Left lung (tissue), 10 donors: ENCODE measurements around the gene DPY30. TPM values are rescaled to one million over a fixed set of nuclear protein-coding genes. Genes with fewer than 3 reads are reported as not detected.

Experiments
- ATAC-seq: fragments of 200-7000 bp; cut with Tn5 transposase; one replicate; pipeline ENCODE4 v1.9.1; 2020; ENCODE audit warnings: moderate library complexity
- DNase-seq, 4 donors: peaks; one replicate each; pipeline ENCODE4 v3.0.0-alpha.2; 2013 to 2020
- H3K27ac ChIP-seq, 2 donors: fragments of 200-600 bp; sonication (generic) in 1 of 2; one replicate each; pipeline versions ENCODE4 v1.5.0 to v1.8.0; 2020 to 2021
- H3K27me3 ChIP-seq, 2 donors: fragments of 200-600 bp; sonication (generic) in 1 of 2; one replicate each; pipeline versions ENCODE4 v1.5.0 to v1.8.0; 2020 to 2021
- H3K36me3 ChIP-seq, 2 donors: fragments of 200-600 bp; sonication (generic) in 1 of 2; one replicate each; pipeline versions ENCODE4 v1.5.0 to v1.8.0; 2020 to 2021
- H3K4me1 ChIP-seq, 2 donors: fragments of 200-600 bp; one replicate each; pipeline ENCODE4 v1.8.0; 2021
- H3K4me3 ChIP-seq, 2 donors: fragments of 200-600 bp; sonication (generic) in 1 of 2; one replicate each; pipeline versions ENCODE4 v1.5.0 to v1.8.0; 2020 to 2021; ENCODE audit warnings: mild to moderate bottlenecking in 1 of 2
- H3K9me3 ChIP-seq, 2 donors: fragments of 200-600 bp; sonication (generic) in 1 of 2; one replicate each; pipeline versions ENCODE4 v1.5.0 to v1.8.0; 2020 to 2021
- intact Hi-C, 2 donors: fragments of 100-400 bp; cut with DNase I; formaldehyde crosslinking; loops; one replicate each; pipeline versions ENCODE4 v1.11.2 to v1.14.2; 2022
- polyA plus RNA-seq, 6 donors: library from polyadenylated mRNA; unstranded; fragments of 120-200 nt; gene quantifications; one replicate each; pipeline ENCODE4 v1.2.1, GENCODE V29; 2013; ENCODE audit not compliant: insufficient read length in 6 of 6
- total RNA-seq, 2 donors: library from RNA; stranded (reverse); fragmentation: NEBNext Ultra II Directional; extraction: Animal tissue kit (Norgen Biotek cat#: 25700); gene quantifications; one replicate each; pipeline ENCODE4 v1.2.1, GENCODE V29; 2021
- TF ChIP-seq, protein P1 (sequence below), 2 donors: fragments of 200-600 bp; sonication (generic) in 1 of 2; IDR thresholded peaks; one replicate each; pipeline versions ENCODE4 v1.5.0 to v1.8.0; 2021; ENCODE audit warnings: antibody characterized with exemption in 2 of 2
- donor health status: DM: no; HTN: yes; CAD: no.
- donor health status: DM: no; HTN: no; CAD: no.

DPY30 gene
- total and polyA plus RNA-seq, 8 donors, result 58.0 to 87.9 (median 73.4) TPM

DNA sequence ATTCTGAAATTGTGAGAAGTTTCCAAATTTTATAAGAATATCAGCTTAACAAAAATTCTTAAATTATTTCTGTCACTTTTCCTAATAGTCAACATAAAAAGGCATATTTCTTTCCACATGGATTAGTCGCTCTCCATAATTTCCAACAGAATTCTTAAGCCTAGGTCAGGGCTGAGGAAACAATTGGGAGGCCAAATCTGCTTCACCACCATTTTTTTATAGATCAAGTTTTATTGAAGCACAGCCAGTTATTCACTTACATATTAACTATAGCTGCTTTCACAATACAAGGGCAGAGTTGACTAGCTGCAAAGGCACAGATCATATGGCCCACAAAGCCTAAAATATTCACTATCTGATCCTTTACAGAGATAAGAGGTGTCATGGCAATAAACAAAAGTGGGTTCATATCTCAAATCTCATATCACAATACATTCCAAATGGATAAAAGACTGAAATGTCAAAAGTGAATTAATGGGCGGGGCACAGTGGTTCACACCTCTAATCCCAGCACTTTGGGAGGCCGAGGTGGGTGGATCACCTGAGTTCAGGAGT is 47.5 kb downstream of the DPY30 start:
- Histone ChIP-seq H3K4me1 (peaks cover 0 to 10% of the 10 kb centered on the region in 2 donors), H3K4me3 (no peak overlapping the region), H3K9me3 (no peaks in the 10 kb centered on the region), H3K27me3 (no peaks in the 10 kb centered on the region), H3K36me3 (no peaks in the 10 kb centered on the region), H3K27ac (no peak overlapping the region)
- TF ChIP-seq, protein P1, sequence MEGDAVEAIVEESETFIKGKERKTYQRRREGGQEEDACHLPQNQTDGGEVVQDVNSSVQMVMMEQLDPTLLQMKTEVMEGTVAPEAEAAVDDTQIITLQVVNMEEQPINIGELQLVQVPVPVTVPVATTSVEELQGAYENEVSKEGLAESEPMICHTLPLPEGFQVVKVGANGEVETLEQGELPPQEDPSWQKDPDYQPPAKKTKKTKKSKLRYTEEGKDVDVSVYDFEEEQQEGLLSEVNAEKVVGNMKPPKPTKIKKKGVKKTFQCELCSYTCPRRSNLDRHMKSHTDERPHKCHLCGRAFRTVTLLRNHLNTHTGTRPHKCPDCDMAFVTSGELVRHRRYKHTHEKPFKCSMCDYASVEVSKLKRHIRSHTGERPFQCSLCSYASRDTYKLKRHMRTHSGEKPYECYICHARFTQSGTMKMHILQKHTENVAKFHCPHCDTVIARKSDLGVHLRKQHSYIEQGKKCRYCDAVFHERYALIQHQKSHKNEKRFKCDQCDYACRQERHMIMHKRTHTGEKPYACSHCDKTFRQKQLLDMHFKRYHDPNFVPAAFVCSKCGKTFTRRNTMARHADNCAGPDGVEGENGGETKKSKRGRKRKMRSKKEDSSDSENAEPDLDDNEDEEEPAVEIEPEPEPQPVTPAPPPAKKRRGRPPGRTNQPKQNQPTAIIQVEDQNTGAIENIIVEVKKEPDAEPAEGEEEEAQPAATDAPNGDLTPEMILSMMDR (IDR thresholded peaks at IDR 0.05), result no peak
- DNase-seq, result no peak
- intact Hi-C loops, result no loop called here
- no peak for ATAC-seq

DNA sequence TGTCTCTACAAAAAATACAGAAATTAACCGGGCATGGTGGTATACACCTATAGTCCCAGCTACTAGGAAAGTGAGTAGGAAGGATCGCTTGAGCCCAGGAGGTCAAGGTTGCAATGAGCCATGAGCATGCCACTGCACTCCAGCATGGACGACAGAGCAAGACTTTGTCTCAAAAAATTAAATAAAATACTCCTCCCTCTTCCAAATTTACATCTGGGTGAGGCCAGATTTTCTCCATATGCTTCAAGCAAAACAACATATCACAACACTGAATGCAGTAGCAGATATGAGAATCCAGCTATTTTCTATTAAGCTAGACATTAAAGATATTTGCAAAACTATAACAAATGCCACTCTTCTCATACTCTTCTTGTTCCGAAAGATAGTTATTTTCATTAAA is 49.7 kb downstream of the DPY30 start:
- Histone ChIP-seq H3K36me3 (no peaks in the 10 kb centered on the region), H3K27me3 (no peaks in the 10 kb centered on the region), H3K9me3 (no peaks in the 10 kb centered on the region), H3K4me3 (no peak overlapping the region), H3K27ac (no peak overlapping the region), H3K4me1 (peaks cover 0 to 10% of the 10 kb centered on the region in 2 donors)
- no peak for DNase-seq
- TF ChIP-seq, protein P1 (IDR thresholded peaks at IDR 0.05), result no peak
- intact Hi-C loops, result no loop called here
- no peak for ATAC-seq

DNA sequence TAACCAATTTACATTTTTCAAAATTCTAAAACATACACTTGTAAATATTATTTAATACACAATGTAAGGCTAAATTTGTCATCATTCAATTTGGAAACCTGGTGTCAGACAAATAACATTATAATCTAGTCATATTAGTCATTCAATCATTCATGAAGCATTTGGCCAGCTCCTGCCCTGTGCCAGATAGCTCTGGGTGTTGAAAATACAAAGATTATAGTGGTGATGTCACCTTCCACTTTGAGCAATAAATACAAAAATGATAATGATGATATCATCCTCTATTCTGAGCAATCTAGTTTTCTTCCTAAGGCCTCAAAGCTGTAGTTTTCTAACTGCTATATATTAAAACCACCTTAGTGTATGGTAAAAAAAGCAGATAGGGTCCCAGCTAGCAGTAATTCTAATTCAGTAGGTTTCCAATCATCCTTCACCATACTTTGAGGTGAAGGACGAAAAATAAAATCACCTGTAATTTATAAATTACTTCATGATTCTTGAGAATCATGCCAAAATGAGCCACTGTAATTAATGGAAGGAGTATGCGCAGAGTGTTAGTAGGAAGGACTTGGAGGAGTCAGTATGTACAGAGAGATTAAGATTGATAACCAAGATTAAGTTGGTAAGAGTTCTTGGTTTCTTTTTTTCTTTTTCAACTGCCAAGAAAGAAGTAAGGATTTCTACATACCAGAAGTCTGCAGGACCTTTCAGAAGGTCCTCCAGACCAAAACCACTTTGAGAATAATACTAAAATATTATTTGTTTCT is 52.0 kb downstream of the DPY30 start:
- H3K27ac ChIP-seq, result no peak overlapping the region
- H3K4me3 ChIP-seq, result no peak overlapping the region
- no peaks in the 10 kb centered on the region for H3K9me3 ChIP-seq
- ATAC-seq (no peak), DNase-seq (no peak)
- no peaks in the 10 kb centered on the region for H3K36me3 ChIP-seq
- no peaks in the 10 kb centered on the region for H3K27me3 ChIP-seq
- intact Hi-C loops, result no loop called here
- TF ChIP-seq, protein P1 (IDR thresholded peaks at IDR 0.05), result no peak
- peaks cover 0 to 10% of the 10 kb centered on the region in 2 donors for H3K4me1 ChIP-seq

DNA sequence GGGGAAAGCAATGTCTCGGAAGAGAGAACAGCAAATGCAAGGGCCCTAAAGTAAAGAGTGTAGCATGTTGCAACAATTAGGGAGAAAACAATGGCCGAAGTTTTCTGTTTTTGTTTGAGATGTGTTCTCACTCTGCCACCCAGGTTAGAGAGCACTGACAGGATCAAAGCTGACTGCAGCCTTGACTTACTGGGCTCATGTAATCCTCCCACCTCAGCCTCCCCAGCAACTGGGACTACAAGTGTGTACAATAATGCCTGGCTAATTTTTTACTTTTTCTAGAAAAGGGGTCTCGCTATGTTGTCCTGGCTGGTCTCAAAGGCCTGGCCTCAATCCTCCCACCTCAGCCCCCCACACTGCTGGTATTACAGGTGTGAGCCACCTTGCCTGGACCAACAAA is 52.7 kb downstream of the DPY30 start:
- ATAC-seq (no peak), DNase-seq (no peak)
- no peak overlapping the region for H3K4me3 ChIP-seq
- no peaks in the 10 kb centered on the region for H3K36me3 ChIP-seq
- H3K9me3 ChIP-seq, result no peaks in the 10 kb centered on the region
- H3K27ac ChIP-seq, result no peak overlapping the region
- peaks cover 0 to 10% of the 10 kb centered on the region in 2 donors for H3K4me1 ChIP-seq
- intact Hi-C loops, result no loop called here
- TF ChIP-seq, protein P1 (IDR thresholded peaks at IDR 0.05), result no peak
- no peaks in the 10 kb centered on the region for H3K27me3 ChIP-seq

DNA sequence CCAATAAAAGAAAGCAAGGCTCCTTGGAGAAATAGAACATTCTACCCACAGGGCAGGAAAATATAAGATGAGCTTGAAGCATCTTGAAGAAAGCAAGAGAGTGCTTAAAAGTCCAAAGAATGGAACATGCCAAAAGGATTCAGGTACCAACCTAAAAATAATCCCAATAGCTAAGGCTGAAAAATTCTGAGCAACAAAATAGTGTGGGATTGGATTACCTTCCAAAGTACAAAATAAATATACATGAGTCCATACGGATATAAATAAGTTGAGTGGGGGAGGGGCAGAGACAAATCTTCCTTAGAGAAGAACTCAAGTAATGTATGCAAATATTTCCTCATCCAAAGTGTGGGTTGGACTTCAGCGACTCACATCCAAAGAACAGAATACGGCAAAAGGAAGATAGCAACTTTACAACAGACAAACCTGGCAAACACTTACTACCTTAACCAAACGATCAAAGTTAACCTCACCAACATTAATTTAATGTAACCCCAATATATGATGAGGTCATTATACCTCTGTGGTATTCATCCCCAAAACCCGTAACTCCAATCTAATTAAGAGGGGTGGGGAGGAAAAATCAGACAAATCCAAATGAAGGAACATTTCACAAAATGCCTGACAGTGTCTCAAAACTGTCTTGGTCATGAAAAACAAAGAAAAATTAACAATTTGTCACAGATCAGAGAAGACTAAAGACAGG is 55.7 kb downstream of the DPY30 start:
- Histone ChIP-seq H3K4me3 (no peak overlapping the region), H3K27me3 (no peaks in the 10 kb centered on the region), H3K4me1 (peaks cover 0 to 26% of the 10 kb centered on the region in 2 donors), H3K27ac (no peak overlapping the region), H3K9me3 (no peaks in the 10 kb centered on the region), H3K36me3 (no peaks in the 10 kb centered on the region)
- no peak for DNase-seq
- TF ChIP-seq, protein P1 (IDR thresholded peaks at IDR 0.05), result no peak
- intact Hi-C loops, result no loop called here
- no peak for ATAC-seq
